Measurements from ENCODE around the gene RPAP3.
A peak's percentile ranks its signal among the peaks of the same experiment; 100 is the strongest.

RPAP3 gene, protein sequence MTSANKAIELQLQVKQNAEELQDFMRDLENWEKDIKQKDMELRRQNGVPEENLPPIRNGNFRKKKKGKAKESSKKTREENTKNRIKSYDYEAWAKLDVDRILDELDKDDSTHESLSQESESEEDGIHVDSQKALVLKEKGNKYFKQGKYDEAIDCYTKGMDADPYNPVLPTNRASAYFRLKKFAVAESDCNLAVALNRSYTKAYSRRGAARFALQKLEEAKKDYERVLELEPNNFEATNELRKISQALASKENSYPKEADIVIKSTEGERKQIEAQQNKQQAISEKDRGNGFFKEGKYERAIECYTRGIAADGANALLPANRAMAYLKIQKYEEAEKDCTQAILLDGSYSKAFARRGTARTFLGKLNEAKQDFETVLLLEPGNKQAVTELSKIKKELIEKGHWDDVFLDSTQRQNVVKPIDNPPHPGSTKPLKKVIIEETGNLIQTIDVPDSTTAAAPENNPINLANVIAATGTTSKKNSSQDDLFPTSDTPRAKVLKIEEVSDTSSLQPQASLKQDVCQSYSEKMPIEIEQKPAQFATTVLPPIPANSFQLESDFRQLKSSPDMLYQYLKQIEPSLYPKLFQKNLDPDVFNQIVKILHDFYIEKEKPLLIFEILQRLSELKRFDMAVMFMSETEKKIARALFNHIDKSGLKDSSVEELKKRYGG

DNA sequence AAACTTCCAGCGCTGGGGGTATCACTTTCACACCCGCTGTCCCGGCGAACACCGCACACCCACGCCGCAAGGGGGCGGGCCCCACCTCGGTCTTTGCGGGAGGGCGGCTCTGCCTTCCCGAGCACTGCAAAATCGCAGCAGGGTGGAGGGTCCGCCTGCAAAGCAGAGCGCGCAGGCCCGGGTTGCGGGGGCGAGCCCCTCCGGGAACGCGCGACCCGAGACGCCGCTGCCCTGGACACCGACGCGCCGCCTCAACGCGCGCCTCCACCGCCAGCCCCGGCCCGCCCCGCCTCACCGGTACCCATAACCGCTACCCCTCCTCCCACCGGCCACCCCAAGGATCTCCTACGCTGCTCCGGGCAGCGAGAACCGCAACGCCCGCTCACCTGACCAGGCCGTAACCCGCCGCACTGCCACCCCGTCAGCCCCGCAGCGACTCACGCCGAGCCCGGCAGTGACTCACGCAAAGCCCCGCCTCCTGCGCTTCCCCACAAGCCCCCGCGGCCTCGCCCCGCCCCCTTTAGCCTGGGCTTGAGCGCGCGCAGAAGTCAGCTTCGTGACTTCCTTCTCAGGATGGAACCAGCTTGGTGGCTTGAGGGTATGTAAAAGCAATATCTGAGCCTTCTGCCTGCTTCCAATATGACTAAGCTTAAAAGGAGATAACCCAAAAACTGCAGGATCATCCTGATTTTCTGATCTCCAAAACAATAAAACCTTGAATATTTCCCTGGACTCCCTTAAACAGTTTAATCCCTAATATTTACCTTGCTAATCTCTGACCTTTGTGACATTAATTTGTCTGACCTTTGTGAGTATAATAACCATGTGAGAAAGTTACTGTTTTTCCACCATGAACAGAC, at the start of gene RPAP3:
TSS of gene RPAP3 (minus strand) at position 465 of the 860 bp plus-strand sequence. CDS start 3,190 bp downstream, outside the sequence.
- peak; percentile 74 for DNase-seq

DNA sequence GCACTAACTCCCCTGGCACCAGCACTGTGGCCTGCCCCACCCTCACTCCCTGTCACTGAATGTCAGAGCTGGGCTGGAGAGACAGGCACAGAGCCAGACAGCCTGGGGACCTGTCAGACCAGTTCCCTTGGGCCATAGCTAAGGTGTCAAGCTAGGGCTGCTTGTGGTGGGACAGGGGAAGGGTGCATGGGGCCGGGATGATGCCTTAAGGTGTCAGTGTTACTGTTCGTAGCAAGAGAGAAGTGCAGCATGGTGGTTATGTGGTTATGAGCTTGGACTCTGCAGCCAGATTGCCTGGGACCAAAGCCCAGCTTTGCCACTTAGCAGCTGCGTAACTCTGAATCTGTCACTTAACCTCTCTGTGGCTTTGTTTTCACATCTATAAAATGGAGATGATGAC, 49.1 kb upstream of the RPAP3 start:
- DNase-seq: no peak

DNA sequence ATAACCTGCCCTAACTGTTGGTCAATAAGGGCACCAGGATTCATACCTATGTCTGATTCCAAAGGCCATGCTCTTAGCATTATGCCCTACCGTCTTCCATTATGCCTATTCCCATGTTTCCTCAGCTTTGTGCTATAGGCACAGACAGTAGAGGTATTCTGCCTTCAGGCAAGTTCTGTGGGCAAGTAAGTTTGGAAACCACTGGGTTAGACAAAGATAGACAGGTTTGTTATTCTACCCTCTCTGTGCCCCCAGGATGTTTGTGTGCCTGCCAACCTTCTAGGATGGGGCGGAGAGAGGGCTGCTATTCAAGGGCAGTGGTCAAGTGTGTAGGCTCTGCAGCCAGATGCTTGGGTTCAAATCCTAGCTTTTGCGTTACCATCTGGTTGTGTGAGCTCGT, 48.3 kb upstream of the RPAP3 start:
- no peak for DNase-seq

DNA sequence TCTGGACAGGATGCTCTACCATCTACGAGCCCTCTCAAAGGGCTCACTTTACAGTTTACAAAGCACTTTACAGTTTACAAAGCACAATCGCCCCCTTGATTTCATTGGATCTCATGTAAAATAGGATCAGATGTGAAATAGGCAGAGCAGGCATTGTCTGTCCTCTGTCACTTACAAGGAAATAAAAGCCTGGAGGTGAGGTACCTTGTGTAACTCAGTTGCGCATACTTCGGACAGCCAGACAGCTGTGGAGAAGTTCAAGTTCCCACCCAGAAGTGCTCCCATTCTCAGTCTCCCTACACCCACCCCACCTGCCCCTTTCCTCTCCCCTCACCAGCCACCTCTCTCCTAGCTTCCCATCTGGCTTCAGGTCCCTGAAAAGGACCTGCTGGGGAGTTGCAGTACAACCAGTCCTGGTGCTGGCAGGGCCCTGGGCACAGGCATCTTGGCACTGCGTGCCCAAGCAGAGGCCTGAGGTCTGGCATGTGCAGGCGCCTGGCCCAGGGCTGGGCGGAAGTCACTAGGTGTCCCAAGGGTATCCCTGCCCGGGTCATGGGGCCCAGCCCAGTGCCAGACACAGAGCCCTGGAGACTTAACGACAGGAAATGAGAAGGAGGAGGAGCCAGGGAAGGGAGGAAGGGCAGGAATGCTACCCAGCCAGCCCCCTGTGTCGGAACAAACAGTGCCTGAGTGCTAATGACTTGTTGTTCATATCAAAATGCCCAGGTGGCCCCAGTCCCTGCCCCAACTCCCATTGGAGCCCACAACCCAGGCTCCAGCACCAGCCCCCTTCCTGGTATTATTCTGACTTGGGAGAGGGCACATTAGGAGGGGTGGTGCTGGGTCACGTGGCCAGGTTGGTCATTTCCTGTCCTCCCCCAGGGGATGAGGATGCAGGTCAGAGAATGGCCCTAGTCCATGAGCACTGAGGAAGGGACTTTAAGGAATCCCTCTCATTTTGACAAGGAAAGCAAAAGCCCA, 47.5 kb upstream of the RPAP3 start:
- DNase-seq: no peak

DNA sequence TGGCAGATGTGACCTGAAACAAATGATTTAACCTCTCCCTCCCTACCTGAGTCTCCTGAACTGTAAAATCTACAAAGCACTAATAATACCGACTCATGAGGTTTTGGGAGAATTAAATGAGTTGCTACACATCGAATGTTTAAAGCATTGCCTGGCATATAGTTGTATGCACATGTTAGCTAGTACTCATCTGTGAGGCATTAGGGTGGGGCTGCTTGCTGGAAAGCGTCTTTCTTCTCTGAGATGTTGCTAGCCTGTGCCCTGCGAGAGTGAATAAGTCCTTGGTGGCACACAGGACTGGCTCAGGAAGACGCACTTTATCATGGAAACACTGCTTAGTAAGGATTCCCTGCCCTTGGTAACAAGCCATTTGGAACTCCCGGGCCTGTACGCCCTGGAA, 46.7 kb upstream of the RPAP3 start:
- no peak for DNase-seq

DNA sequence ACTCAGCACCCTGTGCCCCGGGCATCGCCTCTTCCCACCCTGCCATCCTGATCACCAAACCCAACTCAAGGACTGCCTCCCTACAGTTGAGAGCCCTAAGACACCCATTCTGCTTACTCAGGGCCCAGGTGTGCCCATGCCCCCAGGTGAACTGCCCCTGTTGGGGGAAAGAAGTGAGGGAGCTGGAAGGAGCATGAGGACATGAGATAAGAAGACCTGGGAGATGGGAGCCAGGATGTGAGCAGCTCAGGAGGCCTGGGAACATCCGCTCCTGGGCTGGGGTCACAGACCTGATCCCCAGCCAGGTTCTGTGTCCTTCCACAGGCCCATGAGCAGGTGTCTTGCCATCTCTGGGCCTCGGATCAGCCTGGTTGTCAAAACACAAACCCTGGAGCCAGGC, 46.3 kb upstream of the RPAP3 start:
- DNase-seq: no peak

DNA sequence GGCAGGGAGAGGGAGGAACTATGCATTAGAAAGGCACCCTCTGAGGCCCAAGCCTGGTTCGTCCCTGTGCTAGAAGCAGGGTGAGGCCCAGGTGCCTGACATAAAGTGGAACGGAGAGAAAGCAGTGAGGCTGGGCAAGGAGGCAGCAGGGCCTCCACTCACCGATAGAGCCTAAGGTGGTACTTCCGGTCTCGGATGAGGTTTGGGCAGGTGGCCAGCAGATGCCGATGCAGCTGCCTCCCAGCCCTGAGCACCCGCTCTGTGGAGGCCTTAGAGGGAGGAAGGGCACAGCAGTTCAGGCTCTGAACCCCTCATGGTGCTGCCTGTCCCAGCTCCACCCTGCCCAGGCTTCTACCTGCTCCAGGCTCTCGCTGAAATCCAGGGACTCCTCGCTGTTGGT, 45.7 kb upstream of the RPAP3 start:
- no peak for DNase-seq

DNA sequence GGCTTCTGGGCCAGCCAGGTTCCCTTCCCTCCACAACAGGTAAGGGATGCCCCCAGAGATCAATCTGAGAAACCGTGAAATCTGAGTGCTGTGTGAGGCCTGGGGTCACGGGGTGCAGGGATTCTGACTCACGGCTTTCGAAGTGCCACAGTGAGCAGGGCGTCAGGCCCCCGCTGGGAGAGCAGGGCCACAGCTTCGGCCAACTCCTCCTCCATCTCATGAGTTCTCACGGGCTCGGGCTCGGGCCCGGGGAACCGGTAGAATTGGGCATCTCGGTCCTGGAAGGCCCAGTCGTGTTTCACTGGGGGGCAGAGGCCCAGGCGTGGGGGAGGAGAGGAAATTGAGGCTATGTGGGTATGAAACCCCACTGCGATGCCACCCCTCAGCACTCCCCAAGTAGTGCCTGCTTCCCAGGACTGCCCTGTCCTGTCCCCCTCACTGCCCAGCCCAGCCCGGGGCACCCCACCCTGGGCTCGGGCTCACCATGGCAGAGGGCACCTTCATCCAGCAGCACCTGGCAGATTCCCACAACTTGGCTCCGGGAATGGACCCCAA, 45.2 kb upstream of the RPAP3 start:
- no peak for DNase-seq

DNA sequence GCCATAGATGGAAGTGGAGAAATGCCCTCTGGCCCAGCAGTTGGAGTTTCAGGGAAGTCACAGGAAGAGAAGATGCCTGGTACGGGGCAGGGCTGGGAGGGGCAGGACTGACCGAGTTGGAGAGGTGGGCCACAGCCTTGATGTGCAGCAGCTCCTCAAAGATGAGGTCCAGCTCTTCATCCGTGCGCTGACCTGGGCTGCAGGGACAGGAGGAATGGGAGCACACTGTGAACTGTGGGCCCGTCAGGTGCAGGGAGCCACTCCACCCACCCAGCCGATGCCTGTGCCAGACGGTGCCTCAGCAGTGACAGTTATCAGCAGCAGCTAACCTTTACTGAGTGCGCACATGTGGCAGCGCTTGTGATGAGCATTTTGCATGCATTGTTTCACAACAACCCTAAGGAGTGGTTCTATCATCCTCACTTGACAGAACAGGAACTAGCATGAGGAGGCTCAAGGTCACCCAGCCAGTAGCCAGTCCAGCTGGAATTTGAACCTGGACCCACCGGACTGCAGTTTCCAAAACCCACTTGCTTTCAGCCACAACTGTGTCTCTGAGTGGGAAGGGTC, 44.5 kb upstream of the RPAP3 start:
- no peak for DNase-seq

DNA sequence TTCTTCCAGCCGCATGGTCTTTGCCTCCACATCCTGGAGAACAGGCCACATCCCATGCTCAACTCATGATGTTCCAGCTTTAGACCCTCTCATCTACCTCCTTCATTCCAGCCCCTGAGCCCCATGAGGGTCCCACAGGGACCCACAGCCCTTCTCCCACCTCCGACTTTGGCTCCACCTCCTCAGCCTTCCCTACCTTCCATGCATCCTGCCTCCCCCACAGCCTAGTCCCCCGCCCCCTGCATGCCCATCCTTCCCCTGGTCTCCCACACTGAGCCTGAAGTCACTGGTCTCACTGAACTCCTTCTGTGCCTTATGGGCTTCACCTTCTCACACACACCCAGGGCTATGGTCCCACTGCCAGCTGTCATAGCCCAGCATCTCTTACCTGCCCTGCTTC, 43.1 kb upstream of the RPAP3 start:
- no peak for DNase-seq

DNA sequence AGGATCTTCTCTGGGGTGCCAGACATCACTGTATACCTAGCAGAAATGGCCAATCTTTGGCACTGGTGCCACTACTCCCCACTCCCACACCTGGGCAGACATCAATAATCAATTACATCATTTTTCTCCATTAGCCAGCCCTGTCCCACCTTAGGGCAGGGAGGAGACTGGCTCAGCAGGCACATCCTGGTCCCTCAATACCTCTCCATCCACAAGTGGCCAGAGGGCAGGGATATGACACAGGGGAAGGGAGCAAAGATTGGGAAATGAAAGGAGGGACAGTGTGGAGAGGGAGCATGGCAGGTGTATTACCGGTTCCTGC, 42.6 kb upstream of the RPAP3 start:
- DNase-seq: no peak

DNA sequence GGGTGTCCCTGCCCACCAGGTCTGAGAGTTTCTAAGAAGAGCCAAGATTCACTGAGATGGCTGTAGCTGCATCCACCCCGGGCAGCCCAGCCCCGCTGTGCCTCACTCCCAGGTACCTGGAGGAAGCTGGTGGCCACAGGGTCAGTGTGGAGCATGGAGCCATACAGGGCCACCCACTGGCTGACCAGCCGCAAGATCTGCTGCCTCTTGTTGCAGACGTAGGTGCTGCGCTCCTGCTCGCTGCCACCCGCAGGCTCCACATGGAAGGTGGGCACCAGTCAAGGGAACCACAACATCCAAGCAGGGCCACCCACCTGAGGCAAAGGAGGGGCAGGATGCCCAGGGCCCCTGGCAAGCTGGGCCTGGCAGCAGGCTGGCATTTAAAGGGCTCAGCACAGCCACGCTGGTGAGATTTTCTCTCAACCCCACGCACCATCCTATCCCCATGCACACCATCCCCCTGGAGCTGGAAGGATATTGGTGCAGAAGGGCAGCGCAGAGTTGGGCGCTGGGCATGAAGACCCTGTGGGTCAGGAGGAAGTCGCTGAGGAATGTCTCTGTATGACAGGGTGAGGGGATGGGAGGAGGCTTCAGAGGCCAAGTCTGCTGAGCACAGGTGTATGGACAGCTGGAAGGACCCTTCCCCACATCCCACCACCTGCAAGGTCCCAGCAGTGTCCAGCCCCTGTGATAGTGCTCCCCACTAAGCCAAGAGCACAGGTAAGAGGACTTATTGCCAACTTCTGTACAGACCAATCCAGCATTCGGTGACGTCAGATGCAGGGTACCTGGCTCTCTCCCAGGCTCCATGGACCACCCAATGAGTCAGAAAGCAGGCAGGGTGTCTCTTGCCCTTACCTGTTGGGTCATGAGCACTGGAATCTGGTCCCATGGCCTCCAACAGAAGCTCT, 42.0 kb upstream of the RPAP3 start:
- no peak for DNase-seq

DNA sequence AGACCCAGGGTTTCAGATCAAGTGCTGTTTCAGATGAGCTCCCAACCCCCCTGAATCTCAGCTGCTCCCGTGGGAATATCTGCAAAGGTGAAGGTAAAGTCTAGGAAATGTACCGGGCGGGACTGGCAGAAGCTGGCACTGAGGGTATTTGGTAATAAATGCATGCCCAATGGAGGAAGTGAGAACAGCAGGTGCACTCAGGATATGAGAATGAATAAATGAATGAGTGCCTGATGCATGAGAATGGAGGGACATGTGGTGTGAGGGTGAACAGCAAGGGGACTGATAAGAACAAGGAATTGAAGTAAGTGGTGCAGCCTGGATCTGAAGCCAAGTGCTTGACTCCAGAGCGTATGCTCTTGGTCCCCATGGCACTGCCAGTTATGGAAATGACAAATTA, 41.3 kb upstream of the RPAP3 start:
- no peak for DNase-seq

DNA sequence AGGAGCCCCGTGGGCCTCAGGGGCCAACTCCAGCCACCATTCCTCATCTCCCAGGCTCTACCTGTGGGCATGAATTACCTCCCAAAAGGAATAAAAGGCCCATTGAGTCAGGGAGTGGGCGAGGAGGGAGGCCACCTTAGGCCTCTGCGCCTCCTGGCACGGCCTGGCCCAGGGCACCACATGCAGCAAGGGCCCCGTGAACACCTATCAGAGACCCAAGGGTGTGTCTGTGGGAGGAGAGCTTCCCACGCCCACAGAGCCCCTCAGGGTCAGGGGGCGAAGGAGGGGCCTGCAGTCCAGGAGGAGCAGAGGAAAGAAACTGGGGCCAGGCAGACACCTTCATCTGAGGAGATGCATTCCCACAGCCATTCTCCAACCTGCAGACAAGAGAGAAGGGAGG, 40.7 kb upstream of the RPAP3 start:
- DNase-seq: no peak

DNA sequence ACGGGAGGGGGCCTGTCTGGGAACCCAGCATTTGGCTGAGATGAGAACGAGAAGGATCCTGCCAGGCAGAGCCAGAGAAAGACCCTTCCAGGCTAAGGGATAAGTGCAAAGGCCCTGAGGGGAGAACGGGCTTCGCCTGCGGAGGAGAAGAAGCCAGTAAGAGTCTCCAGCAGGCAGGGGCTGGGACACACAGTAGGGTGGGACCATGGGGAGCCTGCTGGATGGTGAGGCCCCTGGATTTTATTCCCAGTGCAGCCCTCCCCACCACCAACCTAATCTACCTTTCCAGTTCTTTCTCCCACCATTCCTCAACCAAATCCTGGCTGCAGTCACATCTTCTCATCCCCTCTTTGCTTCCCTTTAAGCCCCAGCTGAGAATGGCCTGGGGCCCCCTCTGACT, 40.2 kb upstream of the RPAP3 start:
- DNase-seq: no peak

DNA sequence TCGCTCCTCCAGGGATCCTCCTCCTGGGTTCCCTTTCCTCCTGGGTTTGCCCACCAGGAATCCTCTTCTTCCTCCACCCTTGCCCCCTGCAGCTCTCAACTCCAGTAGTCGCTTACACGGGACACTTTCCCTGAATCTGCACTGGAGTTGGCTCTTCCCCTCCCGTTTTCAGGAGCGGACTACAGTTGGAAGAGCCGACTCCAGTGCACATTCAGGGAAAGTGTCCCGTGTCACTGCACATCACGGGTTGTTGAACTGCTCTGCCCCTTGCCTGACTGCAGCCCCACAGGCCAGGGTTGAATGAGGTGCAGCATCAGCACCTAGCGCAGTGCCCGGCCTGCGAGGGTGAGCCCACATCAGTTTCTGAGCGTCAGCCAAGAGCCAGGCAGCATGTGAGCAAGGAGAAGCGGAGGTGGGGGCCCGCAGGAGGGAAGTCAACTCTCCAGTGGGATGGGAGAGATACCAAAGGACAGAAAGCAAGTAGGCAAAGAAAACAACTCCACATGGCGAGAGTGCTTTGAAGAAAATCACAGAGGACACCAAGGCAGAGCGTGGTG, 39.7 kb upstream of the RPAP3 start:
- no peak for DNase-seq

DNA sequence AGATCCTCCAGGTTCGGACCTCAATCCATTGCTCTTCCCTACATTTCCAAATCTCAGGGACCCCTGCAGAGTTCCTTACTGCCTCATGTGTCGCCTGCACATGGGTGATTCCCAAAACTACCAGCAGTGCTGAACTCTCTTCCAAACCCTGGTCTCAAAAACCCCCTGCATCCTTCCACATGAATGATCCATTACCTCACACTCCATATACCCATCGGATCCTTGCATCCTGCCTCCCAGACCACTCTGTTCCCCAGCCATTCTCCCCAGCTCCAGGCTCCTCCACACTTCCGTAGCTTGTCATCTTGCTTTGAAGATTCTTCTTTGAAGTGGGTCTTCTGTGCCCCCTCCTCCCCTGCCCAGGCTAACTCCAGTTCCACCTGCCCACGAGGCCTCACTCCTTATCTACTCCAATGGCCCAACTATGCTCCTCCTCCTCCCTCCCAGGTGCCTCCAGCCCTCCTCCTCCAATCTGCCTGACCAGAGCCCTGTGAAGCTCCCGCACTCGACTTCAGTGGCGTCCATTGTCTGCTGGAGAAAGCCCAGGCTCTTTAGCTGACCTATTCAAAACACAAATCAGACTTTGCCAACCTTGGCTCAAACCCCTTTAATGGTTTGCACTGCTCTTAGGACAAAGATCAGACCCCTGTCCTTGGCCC, 39.1 kb upstream of the RPAP3 start:
- no peak for DNase-seq

DNA sequence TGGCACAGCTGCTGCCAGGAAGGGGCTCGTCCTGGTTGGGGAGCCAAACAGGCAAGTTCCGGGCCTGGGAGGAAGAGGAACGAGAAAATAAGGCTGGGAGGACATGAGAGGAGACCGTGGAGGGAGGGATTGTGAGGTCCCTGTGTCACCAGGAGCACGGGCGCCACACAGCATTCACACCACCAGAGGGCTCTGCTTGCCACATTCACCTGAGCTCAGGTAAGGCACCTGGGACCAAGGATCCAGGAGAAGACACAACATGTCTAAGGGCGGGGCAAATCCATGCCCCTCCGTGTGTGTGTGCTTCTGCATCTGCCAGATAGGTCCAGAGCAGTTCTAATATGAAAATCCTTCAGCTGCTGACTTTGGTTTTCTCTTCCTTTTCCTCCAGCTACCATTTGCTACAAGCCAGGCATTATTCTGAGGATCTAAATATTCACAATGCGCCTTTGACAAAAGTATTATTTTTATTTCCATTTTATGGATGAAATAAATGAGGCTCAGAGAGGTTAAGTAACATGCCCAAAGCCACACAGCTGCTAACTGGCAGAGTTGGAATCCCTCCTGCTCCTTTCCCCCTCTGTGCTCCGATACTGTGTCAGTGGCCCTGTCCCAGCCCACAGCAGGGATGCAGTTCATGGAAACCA, 38.3 kb upstream of the RPAP3 start:
- peak; percentile 33 for DNase-seq

DNA sequence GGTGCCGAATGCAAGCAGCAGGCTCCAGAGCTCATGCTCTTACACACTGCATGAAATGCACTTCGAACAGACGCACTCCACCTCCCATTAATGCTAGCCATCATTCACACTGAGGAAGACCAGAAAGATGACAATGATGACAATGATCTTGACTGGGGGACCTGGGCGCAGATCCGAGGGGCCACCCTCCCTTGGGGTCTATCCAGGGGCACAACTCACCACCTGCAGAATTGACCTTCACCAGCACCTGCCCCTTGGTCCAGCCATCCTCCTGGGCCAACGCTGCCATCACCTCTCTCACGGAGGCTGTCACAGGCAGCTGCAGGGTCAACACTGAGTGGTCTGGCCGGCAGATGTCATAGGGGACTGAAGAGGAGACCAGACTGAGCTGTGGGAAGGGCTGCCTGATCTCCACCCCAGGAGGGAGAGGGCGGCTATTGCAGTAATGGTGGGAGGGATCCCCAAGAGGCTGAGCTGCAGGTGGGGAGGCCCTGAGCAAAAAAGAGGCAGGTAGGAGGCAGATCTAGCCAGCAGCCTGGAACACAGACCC, 37.6 kb upstream of the RPAP3 start:
- DNase-seq: no peak
